Measurements from ENCODE around the gene NDUFB4. TPM values are rescaled to one million over a fixed set of nuclear protein-coding genes. Genes with fewer than 3 reads are reported as not detected.

The NDUFB4 gene
- polyA plus RNA-seq, 1 experiment, result 183 TPM

DNA sequence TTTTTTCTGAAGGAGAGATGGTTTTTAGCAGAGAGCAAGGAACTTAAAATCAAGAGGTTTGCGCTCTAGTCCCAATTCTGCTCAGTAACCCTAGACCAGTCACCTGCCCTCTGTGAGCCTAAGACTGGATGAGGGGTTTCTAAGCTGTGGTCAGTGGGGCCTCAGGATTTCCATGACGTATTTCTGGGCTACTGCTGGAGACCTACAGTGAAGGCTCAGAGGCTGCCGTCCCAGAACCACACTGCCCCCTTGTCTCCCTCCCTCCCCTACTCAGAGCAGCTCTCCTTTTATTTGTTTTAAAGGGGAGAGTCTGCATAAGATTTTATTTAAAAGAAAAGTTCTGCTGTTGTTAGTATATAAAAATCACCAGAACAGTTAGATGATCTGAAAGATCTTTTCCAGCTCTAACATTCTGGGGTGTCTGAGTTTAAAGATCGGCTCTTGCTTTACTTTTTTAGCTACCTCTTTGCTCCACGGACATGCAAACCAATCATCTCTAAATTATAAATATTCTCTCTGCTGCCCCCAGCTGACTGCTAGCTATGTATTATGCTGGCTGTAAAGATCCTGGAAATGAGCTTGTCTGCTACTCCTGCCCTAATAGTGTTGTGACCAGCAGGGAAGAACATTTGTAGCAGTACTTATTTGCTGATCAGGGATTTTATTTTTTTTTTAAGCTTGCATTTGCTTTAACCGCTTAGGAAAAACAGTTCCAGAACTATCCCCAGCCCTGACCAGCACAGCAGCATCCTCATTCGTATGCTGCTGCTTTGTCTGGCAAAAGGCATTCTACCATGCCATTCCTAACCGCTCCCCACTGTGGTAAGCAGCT lies 28.6 kb upstream of the NDUFB4 start:
- TF ChIP-seq CTCF (IDR thresholded peaks at IDR 0.05; ENCODE audit: low read depth, low read length), result peak; percentile 45
- Histone ChIP-seq H3K4me3 (ENCODE audit: low read depth, low read length) (peak overlapping the region; percentile 0; the same call in 1 of the 2 replicates), H3K27me3 (ENCODE audit: control insufficient read depth, insufficient read depth, low read length) (no peaks in the 10 kb centered on the region), H3K27ac (ENCODE audit: low read depth, low read length) (no peak overlapping the region), H3K9me3 (ENCODE audit: control insufficient read depth, insufficient read depth, low read length) (no peaks in the 10 kb centered on the region)
- ChIA-PET POLR2A (interaction anchor here (1.2 kb wide), 1 partner anchor 29 kb away, joined by 6 read pairs; the partner anchor contains the start of gene NDUFB4), CTCF (interaction anchor here (0.6 to 5.0 kb wide), 53 partner anchors 9 to 962 kb away, joined by 3 to 103 read pairs (median 5); partner anchors contain the start of gene NDUFB4)
- DNase-seq (ENCODE audit: low read depth, low spot score), result no peak

DNA sequence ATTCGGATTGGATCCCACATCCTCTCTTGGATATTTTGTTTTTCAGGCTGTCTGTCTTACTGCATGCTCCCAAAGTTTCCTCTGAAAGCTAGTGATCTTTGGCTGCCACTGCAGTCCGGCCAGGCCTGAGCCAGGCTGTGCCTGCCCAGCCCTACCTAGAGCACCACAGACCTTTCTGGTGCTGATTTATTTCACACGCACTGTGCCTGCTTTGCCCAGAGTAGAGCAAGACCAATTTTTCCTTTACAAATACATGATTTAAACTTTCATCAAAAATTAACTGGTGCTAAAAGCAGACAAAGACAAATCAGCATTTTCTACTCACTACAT lies 28.0 kb upstream of the NDUFB4 start:
- no peak for TF ChIP-seq CTCF (IDR thresholded peaks at IDR 0.05; ENCODE audit: low read depth, low read length)
- no peak overlapping the region for H3K4me3 ChIP-seq (ENCODE audit: low read depth, low read length)
- no peak for DNase-seq (ENCODE audit: low read depth, low spot score)
- H3K9me3 ChIP-seq (ENCODE audit: control insufficient read depth, insufficient read depth, low read length), result no peaks in the 10 kb centered on the region
- CTCF ChIA-PET, result interaction anchor here (0.5 to 5.0 kb wide), 47 partner anchors 9 to 962 kb away, joined by 3 to 103 read pairs (median 5); partner anchors contain the start of gene NDUFB4
- no peaks in the 10 kb centered on the region for H3K27me3 ChIP-seq (ENCODE audit: control insufficient read depth, insufficient read depth, low read length)
- H3K27ac ChIP-seq (ENCODE audit: low read depth, low read length), result no peak overlapping the region
- POLR2A ChIA-PET, result interaction anchor here (1.1 to 1.2 kb wide), 2 partner anchors 28 to 217 kb away, joined by 3 to 6 read pairs; partner anchors contain the start of gene NDUFB4

DNA sequence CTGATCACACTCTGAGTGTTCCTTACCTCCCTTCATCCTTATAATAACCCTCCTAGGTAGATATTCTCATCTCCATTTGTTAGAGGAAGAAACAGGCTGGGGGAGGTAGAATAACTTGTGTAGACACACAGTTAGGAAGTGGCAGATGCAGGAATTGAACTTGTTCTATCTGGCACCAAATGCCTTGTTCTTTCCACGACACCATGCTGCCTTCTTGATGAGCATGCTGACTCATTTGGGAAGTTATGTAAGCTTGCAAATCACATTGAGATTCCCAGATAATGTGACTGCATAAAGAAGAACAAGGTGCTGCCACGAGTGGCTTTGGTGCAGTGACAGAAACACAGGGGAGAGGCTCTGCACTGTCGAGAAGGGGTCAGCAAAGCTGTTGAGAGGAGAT lies 27.5 kb upstream of the NDUFB4 start:
- Histone ChIP-seq H3K27ac (ENCODE audit: low read depth, low read length) (no peak overlapping the region), H3K4me3 (ENCODE audit: low read depth, low read length) (no peak overlapping the region), H3K9me3 (ENCODE audit: control insufficient read depth, insufficient read depth, low read length) (no peaks in the 10 kb centered on the region), H3K27me3 (ENCODE audit: control insufficient read depth, insufficient read depth, low read length) (no peaks in the 10 kb centered on the region)
- ChIA-PET POLR2A (interaction anchor here (1.1 kb wide), 1 partner anchor 217 kb away, joined by 3 read pairs; no protein-coding TSS in a partner anchor), CTCF (interaction anchor here (0.5 to 5.0 kb wide), 19 partner anchors 8 to 960 kb away, joined by 3 to 103 read pairs (median 6); partner anchors contain the start of gene NDUFB4)
- no peak for TF ChIP-seq CTCF (IDR thresholded peaks at IDR 0.05; ENCODE audit: low read depth, low read length)
- no peak for DNase-seq (ENCODE audit: low read depth, low spot score)

- CTCF ChIA-PET, result interaction anchor here (1.1 to 5.0 kb wide), 7 partner anchors 9 to 325 kb away, joined by 3 to 103 read pairs (median 5); no protein-coding TSS in a partner anchor
These were observed 26.7 kb upstream of the NDUFB4 start for GRCh38 chr3:120569222-120570057.

More at GRCh38 chr3:120569222-120570057, 26.7 kb upstream of the NDUFB4 start:
- Histone ChIP-seq H3K9me3 (ENCODE audit: control insufficient read depth, insufficient read depth, low read length) (no peaks in the 10 kb centered on the region), H3K4me3 (ENCODE audit: low read depth, low read length) (no peak overlapping the region), H3K27me3 (ENCODE audit: control insufficient read depth, insufficient read depth, low read length) (no peaks in the 10 kb centered on the region), H3K27ac (ENCODE audit: low read depth, low read length) (no peak overlapping the region)
- DNase-seq (ENCODE audit: low read depth, low spot score), result no peak
- POLR2A ChIA-PET, result interaction anchor here (1.1 kb wide), 1 partner anchor 216 kb away, joined by 3 read pairs; no protein-coding TSS in a partner anchor
- TF ChIP-seq CTCF (IDR thresholded peaks at IDR 0.05; ENCODE audit: low read depth, low read length), result no peak
